H1 (cell line): Measurements from ENCODE around the gene PTPRH.

Experiments
- CTCF ChIP-seq, 3 experiments: IDR thresholded peaks; 1 replicate in 2 of 3; 2 replicates in 1 of 3; pipeline versions ENCODE4 v1.5.1 to v1.6.1; 2011; ENCODE audit warnings: low read length in 3 of 3, mild to moderate bottlenecking in 3 of 3, inconsistent platforms in 2 of 3, low read depth in 1 of 3, moderate library complexity in 1 of 3; ENCODE audit not compliant: insufficient read depth in 1 of 3; ENCODE audit errors: control extremely low read depth in 1 of 3
- POLR2A ChIP-seq, 2 experiments: IDR thresholded peaks; 1 replicate in 1 of 2; 2 replicates in 1 of 2; pipeline ENCODE4 v1.6.1; 2011; ENCODE audit warnings: low read depth in 2 of 2, low read length in 2 of 2, mild to moderate bottlenecking in 2 of 2; ENCODE audit errors: control extremely low read depth in 1 of 2

GRCh38 chr19:55152017-55152416 is 57.3 kb downstream of the PTPRH start:
- no peak for TF ChIP-seq CTCF (IDR thresholded peaks at IDR 0.05; ENCODE audit: control extremely low read depth in 1 of 3, insufficient read depth in 1 of 3, low read depth in 1 of 3, low read length in 3 of 3)
- no peak for TF ChIP-seq POLR2A (IDR thresholded peaks at IDR 0.05; ENCODE audit: control extremely low read depth in 1 of 2, low read depth in 2 of 2, low read length in 2 of 2)
